ENCODE results near the gene INPP4B.

INPP4B gene

GRCh38 chr4:142353149-142353738 is 492.9 kb downstream of the INPP4B start:
- FAIRE-seq, result peak; percentile 70
- DNase-seq (ENCODE audit: low spot score), result peak; percentile 34

- FAIRE-seq, result no peak
- DNase-seq (ENCODE audit: low spot score), result no peak
Measured at GRCh38 chr4:142352712-142353111, 493.4 kb downstream of the INPP4B start.

GRCh38 chr4:142351958-142352357 is 494.1 kb downstream of the INPP4B start:
- no peak for FAIRE-seq
- no peak for DNase-seq (ENCODE audit: low spot score)

GRCh38 chr4:142350871-142351270 is 495.2 kb downstream of the INPP4B start:
- FAIRE-seq (no peak), DNase-seq (ENCODE audit: low spot score) (no peak)

GRCh38 chr4:142348613-142349021 is 497.5 kb downstream of the INPP4B start:
- FAIRE-seq (no peak), DNase-seq (ENCODE audit: low spot score) (no peak)

GRCh38 chr4:142347241-142347640 is 498.9 kb downstream of the INPP4B start:
- no peak for FAIRE-seq
- DNase-seq (ENCODE audit: low spot score), result no peak

GRCh38 chr4:142345924-142346323 is 500.2 kb downstream of the INPP4B start:
- no peak for DNase-seq (ENCODE audit: low spot score)
- FAIRE-seq, result no peak

GRCh38 chr4:142341268-142341667 is 504.8 kb downstream of the INPP4B start:
- DNase-seq (ENCODE audit: low spot score), result no peak
- no peak for FAIRE-seq

GRCh38 chr4:142339053-142339452 is 507.0 kb downstream of the INPP4B start:
- FAIRE-seq (no peak), DNase-seq (ENCODE audit: low spot score) (no peak)

GRCh38 chr4:142336251-142336934 is 509.7 kb downstream of the INPP4B start:
- no peak for FAIRE-seq
- no peak for DNase-seq (ENCODE audit: low spot score)

GRCh38 chr4:142334931-142335330 is 511.2 kb downstream of the INPP4B start:
- DNase-seq (ENCODE audit: low spot score) (no peak), FAIRE-seq (no peak)

- DNase-seq (ENCODE audit: low spot score) (no peak), FAIRE-seq (no peak)
Measured at GRCh38 chr4:142331646-142332045, 514.5 kb downstream of the INPP4B start.

- FAIRE-seq (no peak), DNase-seq (ENCODE audit: low spot score) (no peak)
Measured at GRCh38 chr4:142331132-142331531, 515.0 kb downstream of the INPP4B start.

- DNase-seq (ENCODE audit: low spot score) (no peak), FAIRE-seq (no peak)
Measured at GRCh38 chr4:142330311-142330710, 515.8 kb downstream of the INPP4B start.

GRCh38 chr4:142329313-142329712 is 516.8 kb downstream of the INPP4B start:
- no peak for FAIRE-seq
- DNase-seq (ENCODE audit: low spot score), result no peak

GRCh38 chr4:142326181-142326580 is 519.9 kb downstream of the INPP4B start:
- DNase-seq (ENCODE audit: low spot score), result no peak
- no peak for FAIRE-seq

- FAIRE-seq (no peak), DNase-seq (ENCODE audit: low spot score) (no peak)
Measured at GRCh38 chr4:142324572-142324971, 521.5 kb downstream of the INPP4B start.

- FAIRE-seq (no peak), DNase-seq (ENCODE audit: low spot score) (no peak)
Measured at GRCh38 chr4:142322996-142323395, 523.1 kb downstream of the INPP4B start.

- no peak for DNase-seq (ENCODE audit: low spot score)
- no peak for FAIRE-seq
Measured at GRCh38 chr4:142318280-142318679, 527.8 kb downstream of the INPP4B start.

- DNase-seq (ENCODE audit: low spot score) (no peak), FAIRE-seq (no peak)
Measured at GRCh38 chr4:142316913-142317312, 529.2 kb downstream of the INPP4B start.

GRCh38 chr4:142316025-142316424 is 530.1 kb downstream of the INPP4B start:
- DNase-seq (ENCODE audit: low spot score), result no peak
- no peak for FAIRE-seq

GRCh38 chr4:142314686-142315085 is 531.4 kb downstream of the INPP4B start:
- no peak for FAIRE-seq
- no peak for DNase-seq (ENCODE audit: low spot score)

- FAIRE-seq, result no peak
Measured at GRCh38 chr4:142314247-142314646, 531.9 kb downstream of the INPP4B start.

More at GRCh38 chr4:142314247-142314646, 531.9 kb downstream of the INPP4B start:
- DNase-seq (ENCODE audit: low spot score), result no peak

All from RCC 7860 (cell line).